CD4-positive, alpha-beta T cell treated with Interleukin-1 beta for 1 hour (primary cell): ENCODE measurements around the gene ABHD2.
A peak's percentile ranks its signal among the peaks of the same experiment; 100 is the strongest.
"Not testable (repeated sequence)": the region's sequence is repeated elsewhere in the genome, so short reads cannot be mapped to it uniquely, and the experiment has no call there.

Source experiments
- DNase-seq, 2 donors: peaks; one replicate each; pipeline ENCODE4 v3.0.0-alpha.2; 2020 to 2022

ABHD2 gene

DNA sequence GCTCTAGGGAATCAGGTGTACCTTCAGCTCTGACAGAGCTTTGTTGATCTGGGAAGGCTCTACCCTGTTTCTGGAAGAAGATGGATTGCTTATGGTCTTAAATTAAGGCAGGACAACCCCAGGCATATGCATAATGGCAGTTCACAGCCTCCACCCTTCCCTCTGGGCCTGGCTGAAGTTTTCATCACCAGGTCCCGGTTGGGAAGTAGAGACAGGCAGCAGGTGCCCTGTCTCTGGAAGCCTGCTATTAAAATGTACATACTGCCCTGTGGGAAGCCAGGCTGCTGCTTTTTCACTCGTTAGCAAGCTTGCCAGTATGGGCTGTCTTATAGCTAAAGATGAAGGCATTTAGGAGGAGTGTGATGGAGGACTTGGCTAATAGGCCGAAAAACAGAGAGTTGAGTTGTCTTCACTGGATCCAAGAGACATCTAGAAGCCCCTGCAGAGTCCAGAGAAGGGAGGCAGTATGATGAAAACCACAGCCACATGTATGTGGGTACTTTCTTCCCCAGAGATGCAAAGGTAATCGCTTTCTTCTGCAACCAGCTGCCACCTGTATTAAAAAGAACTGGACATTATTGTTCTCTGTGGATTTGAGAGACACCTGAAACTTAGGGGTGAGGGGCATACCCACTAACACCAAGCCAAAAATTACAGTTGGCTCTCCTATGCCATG lies 34.4 kb downstream of the ABHD2 start:
- DNase-seq, result no peak

GRCh38 chr15:89123181-89123525 lies 34.9 kb downstream of the ABHD2 start:
- DNase-seq, result no peak

GRCh38 chr15:89125088-89125826 lies 37.0 kb downstream of the ABHD2 start:
- DNase-seq, result no peak

GRCh38 chr15:89126009-89126408 lies 37.8 kb downstream of the ABHD2 start:
- DNase-seq, result no peak

GRCh38 chr15:89127054-89127702 lies 38.9 kb downstream of the ABHD2 start:
- DNase-seq, result no peak

DNA sequence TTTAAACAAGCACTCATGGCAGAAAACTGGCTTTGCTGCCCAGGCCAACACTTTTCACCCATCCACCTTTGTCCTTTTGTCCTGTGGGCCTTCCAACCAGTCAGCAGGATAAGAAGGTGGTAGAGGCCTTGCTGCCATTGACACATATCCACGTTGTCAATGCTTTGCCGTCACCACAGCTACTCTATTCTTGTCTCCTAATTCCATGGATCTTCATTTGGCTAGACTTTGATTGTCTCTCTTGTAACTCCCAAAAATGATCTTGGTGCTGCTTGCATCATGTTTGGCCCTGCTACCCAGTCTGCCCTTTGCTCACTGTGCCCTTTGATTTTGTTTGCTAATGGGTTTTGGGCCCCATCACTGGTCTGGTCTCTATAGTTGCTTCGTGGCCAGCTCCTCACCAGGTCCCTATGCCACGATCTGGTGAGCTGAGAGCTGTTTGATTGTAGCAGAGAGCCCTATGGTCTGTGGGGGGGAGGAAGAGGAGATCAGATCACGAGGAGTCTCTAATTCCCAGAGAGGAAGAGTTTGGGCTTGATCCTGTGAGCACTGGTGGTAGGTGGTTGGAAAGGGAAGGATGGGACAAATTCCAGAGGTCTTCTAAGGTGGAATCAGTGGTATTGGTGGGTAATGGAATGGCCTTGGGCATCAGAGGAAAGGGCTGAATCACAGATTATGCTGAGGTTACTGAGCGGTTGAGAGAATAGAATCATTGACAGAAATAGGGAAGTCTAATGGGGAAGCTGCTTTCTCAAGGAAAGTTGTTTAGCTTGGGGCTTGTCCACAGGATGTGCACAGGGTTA lies 40.3 kb downstream of the ABHD2 start:
- DNase-seq, result no peak

DNA sequence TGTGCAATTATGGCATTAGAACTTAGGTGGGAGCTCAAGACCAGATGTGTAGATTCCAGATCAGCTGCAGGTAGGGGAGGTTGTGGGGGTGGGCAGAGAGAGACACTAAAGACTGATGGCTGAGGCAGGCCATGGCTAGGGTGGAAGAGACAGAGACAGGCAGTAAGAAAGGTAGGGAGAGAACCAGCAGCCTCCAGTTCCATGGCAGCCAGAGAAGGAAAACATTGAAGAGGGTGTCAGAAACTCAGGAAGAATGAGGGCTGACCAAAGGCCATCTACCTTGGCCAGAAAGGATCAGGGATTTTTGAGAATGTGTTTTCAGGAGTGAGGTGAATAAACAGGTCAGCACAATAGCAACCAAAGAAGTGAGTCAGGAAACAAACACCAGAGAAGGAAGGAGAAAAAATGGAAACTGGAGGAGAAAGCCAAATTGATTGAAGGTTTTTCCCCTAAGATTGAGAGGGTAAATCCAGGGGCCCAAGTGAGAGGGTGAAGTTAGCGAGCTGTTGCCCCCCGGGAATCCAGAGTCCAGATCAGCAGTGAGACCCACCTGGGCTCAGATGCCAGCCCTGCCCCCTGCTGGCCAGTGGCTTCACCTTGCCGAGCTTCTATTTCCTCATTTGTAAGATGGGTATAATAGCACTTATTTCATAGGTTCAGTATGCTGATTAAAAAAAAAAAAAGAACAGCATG lies 41.0 kb downstream of the ABHD2 start:
- peak; percentile 52 to 58 for DNase-seq

DNA sequence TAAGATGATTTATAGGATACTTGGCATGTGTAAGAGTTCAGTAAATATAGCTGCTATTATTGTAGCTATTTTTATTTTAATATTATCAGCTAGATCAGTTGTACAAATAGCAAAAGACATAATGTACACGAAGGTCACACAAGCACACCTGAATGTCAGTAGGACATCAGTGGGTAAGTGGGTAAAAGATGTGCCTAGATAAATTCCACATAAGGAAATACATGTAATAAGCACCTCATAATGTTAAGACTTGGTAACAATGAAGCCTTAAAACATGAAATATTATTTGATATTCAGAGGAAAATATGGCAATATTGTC lies 41.5 kb downstream of the ABHD2 start:
- DNase-seq, result no peak

- DNase-seq, result peak; percentile 41 to 50
These were observed 41.9 kb downstream of the ABHD2 start for GRCh38 chr15:89130201-89130600.

DNA sequence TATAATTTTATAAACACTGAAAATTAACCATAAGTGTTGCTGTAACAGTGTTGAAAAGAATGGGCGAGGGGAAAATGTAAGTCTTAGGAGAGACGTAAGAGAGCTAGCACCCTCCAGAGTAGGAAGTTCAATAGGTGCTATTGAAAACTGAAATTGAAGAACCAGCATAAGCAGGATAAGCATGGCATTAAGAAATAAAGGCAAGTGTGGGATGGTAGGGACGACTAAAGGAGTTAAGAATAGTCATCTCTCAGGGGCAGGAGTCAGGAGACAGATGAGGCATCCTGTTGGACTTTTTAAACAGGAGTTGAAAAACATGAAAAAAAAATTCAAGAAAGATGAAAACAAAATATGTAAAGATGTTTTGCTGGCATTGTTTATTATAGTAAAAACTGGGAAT lies 43.5 kb downstream of the ABHD2 start:
- no peak for DNase-seq

GRCh38 chr15:89132611-89133507 lies 44.6 kb downstream of the ABHD2 start:
- peak; percentile 17 to 53 for DNase-seq

- not testable (repeated sequence) for DNase-seq
These were observed 47.3 kb downstream of the ABHD2 start for GRCh38 chr15:89135387-89136077.

DNA sequence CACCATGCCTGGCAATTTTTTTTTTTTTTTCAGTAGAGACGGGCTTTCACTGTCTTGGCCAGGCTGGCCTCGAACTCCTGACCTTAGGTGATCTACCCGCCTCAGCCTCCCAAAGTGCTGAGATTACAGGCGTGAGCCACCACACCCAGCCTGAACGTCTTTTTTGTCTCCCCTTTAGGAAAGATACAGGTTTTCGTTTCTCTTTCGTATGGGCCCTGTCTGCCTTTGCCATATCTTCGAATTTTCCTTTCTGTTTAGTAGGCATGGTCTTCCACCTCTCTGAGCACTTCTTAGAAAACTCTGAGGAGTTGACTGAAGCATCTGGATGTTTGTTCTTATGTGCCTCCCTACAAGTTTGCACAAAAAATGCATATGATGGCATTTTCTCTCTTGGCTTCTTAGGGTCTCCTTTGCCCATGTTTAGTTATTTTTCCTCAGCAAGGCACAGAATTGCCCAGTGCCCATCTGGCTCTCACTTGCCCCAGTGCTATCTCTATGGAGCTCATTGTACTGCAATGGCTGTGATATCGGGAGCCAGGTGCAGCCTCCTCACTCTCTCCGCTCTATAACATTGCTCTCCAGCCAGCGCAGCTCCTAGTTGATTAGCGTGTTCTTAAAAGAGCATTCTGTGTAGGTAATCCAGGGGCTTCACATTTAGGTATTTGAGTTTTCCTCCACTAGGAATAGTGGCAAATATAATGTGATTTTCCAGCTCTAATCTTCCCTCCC lies 48.0 kb downstream of the ABHD2 start:
- DNase-seq, result no peak

DNA sequence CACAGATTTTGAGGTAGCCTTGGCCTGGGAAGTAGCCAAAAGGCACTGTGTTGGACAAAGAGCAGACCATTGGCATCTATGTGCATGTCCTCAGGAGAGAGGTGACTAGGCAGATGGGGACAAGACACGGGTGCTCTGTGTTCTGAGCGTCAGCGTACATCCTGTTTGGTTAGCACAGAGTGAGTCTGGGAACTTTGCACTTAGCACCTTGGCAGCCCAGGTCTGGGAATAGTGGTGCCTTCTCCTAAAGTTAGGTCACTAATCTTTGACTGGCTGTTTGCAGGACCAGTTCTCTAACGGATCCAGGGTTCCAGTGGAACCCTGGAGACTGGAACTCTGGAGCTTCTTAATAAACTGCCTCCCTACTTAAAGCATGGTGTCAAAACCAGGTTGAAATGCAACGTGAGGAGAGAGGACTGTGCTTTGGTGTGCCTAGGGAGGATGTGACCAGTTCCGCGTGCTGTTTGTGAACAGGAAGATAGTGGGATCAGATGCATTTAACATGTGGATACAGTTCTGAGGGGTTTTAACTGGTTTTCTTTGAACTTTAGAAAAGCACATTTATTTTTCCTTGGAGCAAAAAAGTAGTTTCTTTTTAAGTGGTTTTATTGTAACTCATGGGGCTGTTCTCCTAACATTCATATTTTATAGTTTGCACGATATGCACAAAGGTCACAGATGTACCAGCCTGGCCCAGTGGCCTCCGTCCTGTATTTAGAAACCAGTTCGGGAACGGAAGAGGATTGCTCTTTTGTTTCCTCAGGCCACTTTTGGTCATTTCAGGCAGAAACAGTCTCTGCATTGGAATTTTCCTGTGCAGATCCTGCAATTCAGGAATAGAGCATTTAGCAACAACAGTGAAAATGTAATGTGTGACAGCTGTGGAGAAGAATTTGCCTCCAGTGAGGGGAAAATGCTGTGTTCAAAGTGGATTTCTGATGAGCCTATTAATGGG lies 48.8 kb downstream of the ABHD2 start:
- no peak for DNase-seq

DNA sequence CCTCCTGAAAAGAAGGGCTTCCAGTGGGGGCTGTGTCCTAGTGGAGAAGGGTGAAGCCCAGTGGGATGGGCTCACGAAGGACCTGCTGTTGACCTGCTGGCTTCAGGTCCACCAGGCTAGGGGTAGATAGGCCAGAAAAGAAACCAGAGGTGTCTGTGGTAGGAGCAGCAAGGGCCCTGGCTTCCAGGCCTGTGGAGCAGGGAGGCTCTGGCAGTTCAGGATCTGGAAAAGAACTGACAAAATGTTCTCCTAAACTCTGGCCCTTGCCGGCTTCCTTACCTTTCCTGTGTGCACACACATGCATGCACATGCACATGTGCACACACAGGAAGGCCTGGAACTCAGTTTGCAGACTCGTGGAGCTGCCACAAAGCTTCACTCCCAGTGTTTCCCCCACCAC lies 49.7 kb downstream of the ABHD2 start:
- DNase-seq, result no peak

GRCh38 chr15:89138999-89139612 lies 50.9 kb downstream of the ABHD2 start:
- no peak for DNase-seq

DNA sequence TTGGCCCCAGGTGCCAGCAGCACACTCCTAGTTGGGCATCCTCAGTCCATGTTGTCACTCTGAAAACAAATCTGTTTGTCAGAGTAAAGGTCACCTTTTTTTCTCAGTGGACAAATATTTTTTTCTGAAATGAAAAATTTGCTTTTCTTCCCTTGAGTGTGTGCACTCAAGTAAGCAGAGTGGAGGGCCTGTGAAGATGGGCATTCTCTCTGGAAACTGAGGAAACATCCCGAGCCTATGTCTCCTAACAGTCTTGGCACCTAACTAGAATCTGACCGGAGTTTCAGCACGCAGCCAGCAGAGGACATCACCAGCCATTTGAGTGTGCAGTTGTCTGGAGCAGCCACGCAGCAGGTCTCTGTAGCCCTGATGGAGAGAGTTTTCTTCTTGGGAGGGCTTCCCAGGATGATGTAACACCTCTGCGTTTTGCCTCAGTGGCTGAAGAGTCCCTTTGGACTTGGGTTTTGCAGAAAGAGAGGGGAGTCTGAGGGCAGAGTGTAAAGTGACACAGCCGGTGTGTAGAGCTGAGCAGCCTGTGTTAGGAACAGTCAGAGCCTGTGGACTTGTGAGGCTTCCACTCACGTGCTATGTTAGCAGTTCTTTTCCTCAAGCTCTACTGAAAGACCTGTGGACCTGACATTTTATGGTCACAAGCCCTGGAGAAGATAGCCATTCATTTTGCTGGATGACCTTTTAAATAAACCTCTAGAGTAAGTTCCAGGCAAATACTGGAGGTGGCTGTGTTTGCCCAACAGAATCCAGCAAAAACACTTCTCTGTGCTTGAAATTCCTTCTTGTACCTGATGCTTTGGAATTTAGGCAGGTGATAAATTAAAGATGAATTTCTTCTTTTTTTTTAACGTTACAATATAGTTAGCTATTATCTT lies 51.6 kb downstream of the ABHD2 start:
- DNase-seq, result no peak

DNA sequence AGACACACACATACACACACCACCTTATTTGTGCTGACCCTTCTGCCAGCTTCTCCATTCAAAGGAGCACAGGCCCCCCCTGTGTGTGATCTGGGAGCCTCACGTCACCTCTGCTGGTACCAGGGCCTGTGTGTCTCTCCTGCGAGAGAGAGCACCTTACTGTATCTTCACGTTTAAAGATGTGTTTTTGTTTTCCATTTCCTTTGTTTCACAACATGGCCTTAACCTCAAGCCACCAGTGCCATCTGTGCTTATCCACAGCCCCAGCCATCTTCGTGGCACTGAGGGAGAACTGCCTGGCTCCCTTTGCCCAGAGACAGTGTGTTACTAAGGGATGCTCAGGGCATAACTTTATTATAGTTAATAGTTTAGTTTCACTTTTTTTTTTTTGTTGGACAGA lies 52.3 kb downstream of the ABHD2 start:
- DNase-seq, result no peak
